ENCODE data around the gene GRID1. TPM values are rescaled to one million over a fixed set of nuclear protein-coding genes. Genes with fewer than 3 reads are reported as not detected.

GRID1 gene
- total and polyA plus RNA-seq, 10 of the 15 experiments (the other 5 are each of a cell fraction or from before 2014, with no cell fraction given) = 0.04 to 0.62 (median 0.08) TPM; not detected in 5

GRCh38 chr10:86331861-86332260, 34.7 kb downstream of the GRID1 start:
- no peak for FAIRE-seq
- H3K4me3 ChIP-seq = no peak overlapping the region
- POLR2A ChIA-PET = no interaction called here

More at GRCh38 chr10:86331861-86332260, 34.7 kb downstream of the GRID1 start:
- H3K4me1 ChIP-seq (ENCODE audit: control insufficient read depth, insufficient read depth, low read length) = no peaks in the 10 kb centered on the region
- no peaks in the 10 kb centered on the region; the same call in 1 of the 2 replicates for H4K20me1 ChIP-seq (ENCODE audit: control insufficient read depth, insufficient read depth)
- no TSS peak for BruUV-seq (replicated peaks)
- ATAC-seq (no peak; the same call in 2 of the 3 replicates), DNase-seq (ENCODE audit: low read depth, low spot score) (no peak)
- H3K27me3 ChIP-seq (replicated peaks in 1 of 2; ENCODE audit: control insufficient read depth in 2 of 2, insufficient read depth in 2 of 2, low read length in 1 of 2) = peaks cover 0 to 3% of the 10 kb centered on the region in 2 experiments; a peak in 1 of 4 replicates
- H3K9ac ChIP-seq (ENCODE audit: control insufficient read depth, insufficient read depth, low read length) = no peak overlapping the region
- ChIA-PET SMC1A (ENCODE audit: uncharacterized antibody, unreplicated experiment) (no interaction called here), CTCF (no interaction called here), RAD21 (ENCODE audit: unreplicated experiment) (no interaction called here)
- in situ Hi-C loops (cut with MboI) = no loop called here
- H3K36me3 ChIP-seq (ENCODE audit: control insufficient read depth in 2 of 2, insufficient read depth in 2 of 2, low read length in 1 of 2) = no peaks in the 10 kb centered on the region
- H3K27ac ChIP-seq (ENCODE audit: control insufficient read depth, insufficient read depth) = no peak overlapping the region
- H3K4me2 ChIP-seq (ENCODE audit: control insufficient read depth, insufficient read depth) = no peak overlapping the region
- H2AFZ ChIP-seq (ENCODE audit: control insufficient read depth, low read depth, low read length) = no peak overlapping the region
- intact Hi-C loops (cut with micrococcal nuclease; ENCODE audit: unreplicated experiment) = no loop called here
- no peak for TF ChIP-seq CBX5 (IDR thresholded peaks at IDR 0.05; ENCODE audit: low read depth)
- TF ChIP-seq CEBPB (IDR thresholded peaks at IDR 0.05; ENCODE audit: borderline replicate concordance in 1 of 2, low read depth in 2 of 2, low read length in 2 of 2) = no peak
- no peak for TF ChIP-seq WRNIP1 (IDR thresholded peaks at IDR 0.05; ENCODE audit: borderline replicate concordance, low read depth, low read length)
- TF ChIP-seq NBN (IDR thresholded peaks at IDR 0.05) = no peak
- no peak for TF ChIP-seq JUND (IDR thresholded peaks at IDR 0.05; ENCODE audit: low read depth, low read length)
- no peak for TF ChIP-seq RUNX3 (IDR thresholded peaks at IDR 0.05; ENCODE audit: low read length)
- TF ChIP-seq HCFC1 (IDR thresholded peaks at IDR 0.05; ENCODE audit: low read length) = no peak
- no peak for TF ChIP-seq IKZF1 (conservative IDR thresholded peaks at IDR 0.05)
- no peak for TF ChIP-seq BMI1 (IDR thresholded peaks at IDR 0.05; ENCODE audit: borderline replicate concordance)
- TF ChIP-seq RBBP5 (conservative IDR thresholded peaks at IDR 0.05) = no peak
- TF ChIP-seq MEF2A (IDR thresholded peaks at IDR 0.05; ENCODE audit: insufficient read depth, low read depth, low read length) = no peak
- no peak for TF ChIP-seq SREBF1 (IDR thresholded peaks at IDR 0.05; ENCODE audit: low read length)
- no peak for TF ChIP-seq MTA3 (IDR thresholded peaks at IDR 0.05; ENCODE audit: borderline replicate concordance, low read length)
- no peak for TF ChIP-seq ASH2L (IDR thresholded peaks at IDR 0.05; ENCODE audit: borderline replicate concordance, low read depth)
- no peak for TF ChIP-seq ZNF217 (IDR thresholded peaks at IDR 0.05)
- TF ChIP-seq ZBTB4 (CRISPR knock-in tag; IDR thresholded peaks at IDR 0.05) = no peak
- TF ChIP-seq ATF3 (IDR thresholded peaks at IDR 0.05; ENCODE audit: borderline replicate concordance, extremely low read depth, low read depth, low read length) = no peak
- TF ChIP-seq RCOR1 (conservative IDR thresholded peaks at IDR 0.05; ENCODE audit: low read depth, low read length) = no peak
- TF ChIP-seq IKZF2 (IDR thresholded peaks at IDR 0.05) = no peak
- H3K79me2 ChIP-seq (ENCODE audit: control insufficient read depth, insufficient read depth, low read length) = no peaks in the 10 kb centered on the region
- no peaks in the 10 kb centered on the region for H3K9me3 ChIP-seq (replicated peaks; ENCODE audit: control insufficient read depth, insufficient read depth, low read length)
- WGBS (ENCODE audit: insufficient coverage, insufficient replicate concordance, low lambda C conversion rate, missing lambda C conversion rate) = 2% methylated on average over 6 of the region's 8 CpGs
